HEK293 (cell line): ENCODE measurements around the gene DISP3.

ENCODE experiments used
- CTCF ChIA-PET: fragments of 350-600 bp; formaldehyde crosslinking; extraction: SDS; loops from one replicate; lab custom pipeline; 2021; ENCODE audit warnings: antibody characterized with exemption; lab: Yijun Ruan, JAX
- POLR2A ChIA-PET: fragments of 300-600 bp; formaldehyde crosslinking; extraction: SDS; loops from one replicate; lab custom pipeline; 2020; ENCODE audit warnings: antibody characterized with exemption, inconsistent platforms; lab: Yijun Ruan, JAX
- H3K27ac ChIP-seq: fragments of 200-500 bp; sonication (Bioruptor generic); 2 replicates; pipeline ENCODE4 v1.5.1; 2014; ENCODE audit warnings: low read depth, low read length, control low read depth, inconsistent platforms; ENCODE audit errors: extremely low read depth
- H3K36me3 ChIP-seq, 2 experiments: fragments of 200-500 bp in 1 of 2; sonication (Bioruptor generic) in 1 of 2; 1 replicate in 1 of 2; 2 replicates in 1 of 2; pipeline ENCODE4 v1.5.1; 2014 to 2017; ENCODE audit warnings: inconsistent platforms in 2 of 2, low read length in 2 of 2; ENCODE audit not compliant: control insufficient read depth in 2 of 2, insufficient read depth in 1 of 2
- H3K4me1 ChIP-seq: fragments of 200-500 bp; sonication (Bioruptor generic); 2 replicates; pipeline ENCODE4 v1.5.1; 2014; ENCODE audit warnings: mild to moderate bottlenecking, low read length, inconsistent platforms; ENCODE audit not compliant: control insufficient read depth, insufficient read depth
- H3K4me3 ChIP-seq: 2 replicates; pipeline ENCODE4 v1.5.1; 2011; ENCODE audit warnings: low read depth, mild to moderate bottlenecking, control low read depth, low read length, moderate library complexity
- H3K9me3 ChIP-seq: fragments of 200-500 bp; sonication (Bioruptor generic); 2 replicates; pipeline ENCODE4 v1.5.1; 2014; ENCODE audit warnings: low read depth, low read length, inconsistent platforms; ENCODE audit not compliant: control insufficient read depth, insufficient read depth
- GLI4 ChIP-seq: fragments of 450-650 bp; formaldehyde crosslinking; IDR thresholded peaks from 2 replicates; pipeline ENCODE4 v1.5.1; 2016; ENCODE audit warnings: missing biosample characterization, missing genetic modification characterization
- PRDM1 ChIP-seq: fragments of 450-650 bp; formaldehyde crosslinking; IDR thresholded peaks from 2 replicates; pipeline ENCODE4; 2016; ENCODE audit warnings: missing biosample characterization, missing genetic modification characterization
- RBAK ChIP-seq: fragments of 450-650 bp; formaldehyde crosslinking; IDR thresholded peaks from 2 replicates; pipeline ENCODE4 v1.5.1; 2016; ENCODE audit warnings: missing biosample characterization, missing genetic modification characterization
- REST ChIP-seq: fragments of 450-650 bp; formaldehyde crosslinking; IDR thresholded peaks from 2 replicates; pipeline ENCODE4 v1.5.1; 2016; ENCODE audit warnings: missing biosample characterization, missing genetic modification characterization
- ZBTB26 ChIP-seq: fragments of 450-650 bp; formaldehyde crosslinking; optimal IDR thresholded peaks from 2 replicates; pipeline ENCODE3; 2016; ENCODE audit warnings: missing biosample characterization, mild to moderate bottlenecking, missing genetic modification characterization
- ZFHX2 ChIP-seq: fragments of 450-650 bp; formaldehyde crosslinking; conservative IDR thresholded peaks from 2 replicates; pipeline ENCODE4 v1.5.1; 2016; ENCODE audit warnings: missing biosample characterization, missing genetic modification characterization
- ZNF23 ChIP-seq: fragments of 450-650 bp; formaldehyde crosslinking; IDR thresholded peaks from 2 replicates; pipeline ENCODE4 v1.5.1; 2016; ENCODE audit warnings: missing biosample characterization, missing genetic modification characterization, borderline replicate concordance
- ZNF266 ChIP-seq: fragments of 450-650 bp; formaldehyde crosslinking; IDR thresholded peaks from 2 replicates; pipeline ENCODE4 v1.5.1; 2016; ENCODE audit warnings: missing biosample characterization, missing genetic modification characterization, low read depth
- ZNF324 ChIP-seq: fragments of 450-650 bp; formaldehyde crosslinking; IDR thresholded peaks from 2 replicates; pipeline ENCODE4 v1.5.1; 2016; ENCODE audit warnings: missing biosample characterization, missing genetic modification characterization
- ZNF366 ChIP-seq: fragments of 450-650 bp; formaldehyde crosslinking; conservative IDR thresholded peaks from 2 replicates; pipeline ENCODE4 v1.5.1; 2016; ENCODE audit warnings: missing biosample characterization, missing genetic modification characterization
- ZNF37A ChIP-seq: fragments of 450-650 bp; IDR thresholded peaks from 2 replicates; pipeline ENCODE4 v1.5.1; 2018; ENCODE audit warnings: missing biosample characterization, missing genetic modification characterization
- ZNF473 ChIP-seq: fragments of 450-650 bp; formaldehyde crosslinking; IDR thresholded peaks from 2 replicates; pipeline ENCODE4 v1.5.1; 2017; ENCODE audit warnings: missing biosample characterization, missing genetic modification characterization
- ZNF548 ChIP-seq: fragments of 450-650 bp; formaldehyde crosslinking; IDR thresholded peaks from 2 replicates; pipeline ENCODE4 v1.5.1; 2016; ENCODE audit warnings: missing biosample characterization, missing genetic modification characterization
- ZNF596 ChIP-seq: fragments of 450-650 bp; IDR thresholded peaks from 2 replicates; pipeline ENCODE4 v1.5.0; 2018; ENCODE audit warnings: missing biosample characterization, mild to moderate bottlenecking, missing genetic modification characterization, moderate library complexity
- ZNF623 ChIP-seq: fragments of 450-650 bp; formaldehyde crosslinking; IDR thresholded peaks from 2 replicates; pipeline ENCODE4 v1.5.1; 2016; ENCODE audit warnings: missing biosample characterization, missing genetic modification characterization
- ZNF677 ChIP-seq: fragments of 450-650 bp; IDR thresholded peaks from 2 replicates; pipeline ENCODE4 v1.5.0; 2018; ENCODE audit warnings: missing biosample characterization, mild to moderate bottlenecking, missing genetic modification characterization, moderate library complexity
- ZNF792 ChIP-seq: fragments of 450-650 bp; formaldehyde crosslinking; IDR thresholded peaks from 2 replicates; pipeline ENCODE4 v1.5.1; 2016; ENCODE audit warnings: missing biosample characterization, missing genetic modification characterization
- ZSCAN23 ChIP-seq: fragments of 450-650 bp; formaldehyde crosslinking; IDR thresholded peaks from 2 replicates; pipeline ENCODE4 v1.5.1; 2016; ENCODE audit warnings: missing biosample characterization, missing genetic modification characterization
- TF ChIP-seq, protein P1 (sequence below): fragments of 450-650 bp; formaldehyde crosslinking; IDR thresholded peaks from 2 replicates; pipeline ENCODE4 v1.5.1; 2016; ENCODE audit warnings: missing biosample characterization, missing genetic modification characterization
- TF ChIP-seq, protein P2 (sequence below): fragments of 450-650 bp; formaldehyde crosslinking; IDR thresholded peaks from 2 replicates; pipeline ENCODE4 v1.5.1; 2016; ENCODE audit warnings: missing biosample characterization, missing genetic modification characterization, borderline replicate concordance
- TF ChIP-seq, protein P3 (sequence below): fragments of 450-650 bp; formaldehyde crosslinking; IDR thresholded peaks from 2 replicates; pipeline ENCODE4 v1.5.1; 2017; ENCODE audit warnings: missing biosample characterization, missing genetic modification characterization

DISP3 gene

DNA sequence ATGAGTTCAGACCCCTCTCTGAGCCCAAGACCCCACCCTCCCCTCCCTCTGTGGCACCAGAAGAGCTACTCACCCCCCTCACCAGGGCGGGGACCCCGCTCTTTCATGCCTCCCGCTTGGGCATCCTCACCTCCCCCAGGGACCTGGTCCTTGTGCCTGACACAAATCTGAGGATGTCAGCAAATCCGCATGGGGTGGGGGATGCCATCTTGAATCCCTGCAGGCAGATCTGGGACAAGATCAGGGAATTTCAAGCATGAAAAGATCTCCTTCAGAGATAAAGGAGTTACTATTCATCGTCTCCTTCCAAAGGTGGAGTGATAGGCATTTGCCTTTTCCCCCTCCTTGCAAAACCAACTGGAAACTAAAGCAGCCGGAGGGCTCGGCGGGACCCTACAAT is 81.1 kb downstream of the DISP3 start (continued):
- no peak for TF ChIP-seq ZNF23 (tag by site-specific recombination)
- no peak for TF ChIP-seq ZNF792 (tag by site-specific recombination)
- no peak for TF ChIP-seq ZNF37A (tag by site-specific recombination)
- TF ChIP-seq, protein P1, sequence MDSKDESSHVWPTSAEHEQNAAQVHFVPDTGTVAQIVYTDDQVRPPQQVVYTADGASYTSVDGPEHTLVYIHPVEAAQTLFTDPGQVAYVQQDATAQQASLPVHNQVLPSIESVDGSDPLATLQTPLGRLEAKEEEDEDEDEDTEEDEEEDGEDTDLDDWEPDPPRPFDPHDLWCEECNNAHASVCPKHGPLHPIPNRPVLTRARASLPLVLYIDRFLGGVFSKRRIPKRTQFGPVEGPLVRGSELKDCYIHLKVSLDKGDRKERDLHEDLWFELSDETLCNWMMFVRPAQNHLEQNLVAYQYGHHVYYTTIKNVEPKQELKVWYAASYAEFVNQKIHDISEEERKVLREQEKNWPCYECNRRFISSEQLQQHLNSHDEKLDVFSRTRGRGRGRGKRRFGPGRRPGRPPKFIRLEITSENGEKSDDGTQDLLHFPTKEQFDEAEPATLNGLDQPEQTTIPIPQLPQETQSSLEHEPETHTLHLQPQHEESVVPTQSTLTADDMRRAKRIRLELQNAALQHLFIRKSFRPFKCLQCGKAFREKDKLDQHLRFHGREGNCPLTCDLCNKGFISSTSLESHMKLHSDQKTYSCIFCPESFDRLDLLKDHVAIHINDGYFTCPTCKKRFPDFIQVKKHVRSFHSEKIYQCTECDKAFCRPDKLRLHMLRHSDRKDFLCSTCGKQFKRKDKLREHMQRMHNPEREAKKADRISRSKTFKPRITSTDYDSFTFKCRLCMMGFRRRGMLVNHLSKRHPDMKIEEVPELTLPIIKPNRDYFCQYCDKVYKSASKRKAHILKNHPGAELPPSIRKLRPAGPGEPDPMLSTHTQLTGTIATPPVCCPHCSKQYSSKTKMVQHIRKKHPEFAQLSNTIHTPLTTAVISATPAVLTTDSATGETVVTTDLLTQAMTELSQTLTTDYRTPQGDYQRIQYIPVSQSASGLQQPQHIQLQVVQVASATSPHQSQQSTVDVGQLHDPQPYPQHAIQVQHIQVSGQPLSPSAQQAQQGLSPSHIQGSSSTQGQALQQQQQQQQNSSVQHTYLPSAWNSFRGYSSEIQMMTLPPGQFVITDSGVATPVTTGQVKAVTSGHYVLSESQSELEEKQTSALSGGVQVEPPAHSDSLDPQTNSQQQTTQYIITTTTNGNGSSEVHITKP (tag by site-specific recombination): no peak
- no peak for TF ChIP-seq REST (tag by site-specific recombination)
- no peak for TF ChIP-seq ZBTB26
- TF ChIP-seq, protein P2, sequence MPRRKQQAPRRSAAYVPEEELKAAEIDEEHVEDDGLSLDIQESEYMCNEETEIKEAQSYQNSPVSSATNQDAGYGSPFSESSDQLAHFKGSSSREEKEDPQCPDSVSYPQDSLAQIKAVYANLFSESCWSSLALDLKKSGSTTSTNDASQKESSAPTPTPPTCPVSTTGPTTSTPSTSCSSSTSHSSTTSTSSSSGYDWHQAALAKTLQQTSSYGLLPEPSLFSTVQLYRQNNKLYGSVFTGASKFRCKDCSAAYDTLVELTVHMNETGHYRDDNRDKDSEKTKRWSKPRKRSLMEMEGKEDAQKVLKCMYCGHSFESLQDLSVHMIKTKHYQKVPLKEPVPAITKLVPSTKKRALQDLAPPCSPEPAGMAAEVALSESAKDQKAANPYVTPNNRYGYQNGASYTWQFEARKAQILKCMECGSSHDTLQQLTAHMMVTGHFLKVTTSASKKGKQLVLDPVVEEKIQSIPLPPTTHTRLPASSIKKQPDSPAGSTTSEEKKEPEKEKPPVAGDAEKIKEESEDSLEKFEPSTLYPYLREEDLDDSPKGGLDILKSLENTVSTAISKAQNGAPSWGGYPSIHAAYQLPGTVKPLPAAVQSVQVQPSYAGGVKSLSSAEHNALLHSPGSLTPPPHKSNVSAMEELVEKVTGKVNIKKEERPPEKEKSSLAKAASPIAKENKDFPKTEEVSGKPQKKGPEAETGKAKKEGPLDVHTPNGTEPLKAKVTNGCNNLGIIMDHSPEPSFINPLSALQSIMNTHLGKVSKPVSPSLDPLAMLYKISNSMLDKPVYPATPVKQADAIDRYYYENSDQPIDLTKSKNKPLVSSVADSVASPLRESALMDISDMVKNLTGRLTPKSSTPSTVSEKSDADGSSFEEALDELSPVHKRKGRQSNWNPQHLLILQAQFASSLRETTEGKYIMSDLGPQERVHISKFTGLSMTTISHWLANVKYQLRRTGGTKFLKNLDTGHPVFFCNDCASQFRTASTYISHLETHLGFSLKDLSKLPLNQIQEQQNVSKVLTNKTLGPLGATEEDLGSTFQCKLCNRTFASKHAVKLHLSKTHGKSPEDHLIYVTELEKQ (tag by site-specific recombination): no peak
- no peak for TF ChIP-seq ZFHX2
- TF ChIP-seq ZNF473 (tag by site-specific recombination): no peak

- CTCF ChIA-PET: interaction anchor here (0.6 to 0.7 kb wide), 2 partner anchors 84 to 489 kb away, joined by 3 read pairs; no protein-coding TSS in a partner anchor
- H3K9me3 ChIP-seq: no peaks in the 10 kb centered on the region
- POLR2A ChIA-PET: no interaction called here
- H3K36me3 ChIP-seq: no peaks in the 10 kb centered on the region
- H3K4me1 ChIP-seq: 0 out of 2 replicates have a peak, but pooled peaks cover 7% of the 10 kb centered on the region
- H3K4me3 ChIP-seq: no peak overlapping the region
- no peak overlapping the region for H3K27ac ChIP-seq
- TF ChIP-seq ZNF623 (tag by site-specific recombination) (no peak), ZNF266 (tag by site-specific recombination) (no peak), RBAK (tag by site-specific recombination) (no peak), ZNF548 (tag by site-specific recombination) (no peak), ZNF324 (tag by site-specific recombination) (no peak), PRDM1 (peak; percentile 97), ZNF596 (tag by site-specific recombination) (peak; percentile 46; the same call in 1 of the 2 replicates), GLI4 (tag by site-specific recombination) (no peak), ZNF677 (tag by site-specific recombination) (no peak), ZNF366 (tag by site-specific recombination) (peak; percentile 70), ZSCAN23 (no peak)
- TF ChIP-seq, protein P3, sequence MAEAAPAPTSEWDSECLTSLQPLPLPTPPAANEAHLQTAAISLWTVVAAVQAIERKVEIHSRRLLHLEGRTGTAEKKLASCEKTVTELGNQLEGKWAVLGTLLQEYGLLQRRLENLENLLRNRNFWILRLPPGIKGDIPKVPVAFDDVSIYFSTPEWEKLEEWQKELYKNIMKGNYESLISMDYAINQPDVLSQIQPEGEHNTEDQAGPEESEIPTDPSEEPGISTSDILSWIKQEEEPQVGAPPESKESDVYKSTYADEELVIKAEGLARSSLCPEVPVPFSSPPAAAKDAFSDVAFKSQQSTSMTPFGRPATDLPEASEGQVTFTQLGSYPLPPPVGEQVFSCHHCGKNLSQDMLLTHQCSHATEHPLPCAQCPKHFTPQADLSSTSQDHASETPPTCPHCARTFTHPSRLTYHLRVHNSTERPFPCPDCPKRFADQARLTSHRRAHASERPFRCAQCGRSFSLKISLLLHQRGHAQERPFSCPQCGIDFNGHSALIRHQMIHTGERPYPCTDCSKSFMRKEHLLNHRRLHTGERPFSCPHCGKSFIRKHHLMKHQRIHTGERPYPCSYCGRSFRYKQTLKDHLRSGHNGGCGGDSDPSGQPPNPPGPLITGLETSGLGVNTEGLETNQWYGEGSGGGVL (tag by site-specific recombination): no peak
Observed at GRCh38 chr1:11561740-11562139, 82.8 kb downstream of the DISP3 start.
